ENCODE results near the gene CYP4F22.
A peak's percentile ranks its signal among the peaks of the same experiment; 100 is the strongest.

Gene CYP4F22

GRCh38 chr19:15540435-15540834, 32.1 kb downstream of the CYP4F22 start:
- no peak for DNase-seq (ENCODE audit: low read depth)
- TF ChIP-seq, protein P1, sequence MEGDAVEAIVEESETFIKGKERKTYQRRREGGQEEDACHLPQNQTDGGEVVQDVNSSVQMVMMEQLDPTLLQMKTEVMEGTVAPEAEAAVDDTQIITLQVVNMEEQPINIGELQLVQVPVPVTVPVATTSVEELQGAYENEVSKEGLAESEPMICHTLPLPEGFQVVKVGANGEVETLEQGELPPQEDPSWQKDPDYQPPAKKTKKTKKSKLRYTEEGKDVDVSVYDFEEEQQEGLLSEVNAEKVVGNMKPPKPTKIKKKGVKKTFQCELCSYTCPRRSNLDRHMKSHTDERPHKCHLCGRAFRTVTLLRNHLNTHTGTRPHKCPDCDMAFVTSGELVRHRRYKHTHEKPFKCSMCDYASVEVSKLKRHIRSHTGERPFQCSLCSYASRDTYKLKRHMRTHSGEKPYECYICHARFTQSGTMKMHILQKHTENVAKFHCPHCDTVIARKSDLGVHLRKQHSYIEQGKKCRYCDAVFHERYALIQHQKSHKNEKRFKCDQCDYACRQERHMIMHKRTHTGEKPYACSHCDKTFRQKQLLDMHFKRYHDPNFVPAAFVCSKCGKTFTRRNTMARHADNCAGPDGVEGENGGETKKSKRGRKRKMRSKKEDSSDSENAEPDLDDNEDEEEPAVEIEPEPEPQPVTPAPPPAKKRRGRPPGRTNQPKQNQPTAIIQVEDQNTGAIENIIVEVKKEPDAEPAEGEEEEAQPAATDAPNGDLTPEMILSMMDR (IDR thresholded peaks at IDR 0.05; ENCODE audit: low read length, missing control alignments): no peak
- H3K4me3 ChIP-seq (replicated peaks; ENCODE audit: low read depth, low read length): no peak overlapping the region

DNA sequence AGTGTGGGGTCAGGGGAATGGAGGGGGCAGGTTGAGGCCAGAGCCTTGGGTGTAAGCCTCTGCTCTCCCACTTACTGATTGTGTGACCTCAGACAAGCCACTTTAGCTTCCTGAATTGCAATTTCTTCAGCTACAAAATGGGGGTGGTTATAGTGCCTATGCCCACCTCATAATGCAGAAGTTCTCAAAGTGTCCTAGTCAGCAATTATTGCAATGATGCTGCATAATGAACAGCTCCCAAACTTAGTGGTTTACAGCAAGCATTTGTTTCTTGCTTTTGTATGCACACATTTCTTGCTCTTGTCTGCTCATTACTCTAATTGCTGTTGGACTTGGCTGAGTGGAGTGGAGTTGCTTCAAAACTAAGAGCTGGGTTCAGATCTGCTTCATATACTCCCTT, 36.0 kb downstream of the CYP4F22 start:
- TF ChIP-seq, protein P1 (IDR thresholded peaks at IDR 0.05; ENCODE audit: low read length, missing control alignments): no peak
- no peak overlapping the region for H3K4me3 ChIP-seq (replicated peaks; ENCODE audit: low read depth, low read length)
- DNase-seq (ENCODE audit: low read depth): no peak

DNA sequence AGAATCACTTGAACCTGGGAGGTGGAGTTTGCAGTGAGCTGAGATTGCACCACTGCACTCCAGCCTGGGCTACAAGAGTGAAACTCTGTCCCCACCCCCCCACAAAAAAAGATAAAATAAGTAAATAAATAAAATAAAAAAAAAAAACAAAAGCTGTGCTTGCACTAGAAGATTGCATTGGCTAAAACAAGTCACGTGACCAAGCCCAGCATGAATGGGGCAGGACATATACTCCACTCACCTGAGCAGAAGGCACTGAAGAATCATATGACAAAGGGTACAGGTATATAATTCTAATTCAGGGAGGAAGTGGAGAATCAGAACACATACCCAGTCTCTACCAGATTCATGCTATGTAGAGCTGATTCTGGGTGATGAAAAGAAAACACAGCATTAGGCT, 36.6 kb downstream of the CYP4F22 start:
- no peak overlapping the region for H3K4me3 ChIP-seq (replicated peaks; ENCODE audit: low read depth, low read length)
- TF ChIP-seq, protein P1 (IDR thresholded peaks at IDR 0.05; ENCODE audit: low read length, missing control alignments): no peak
- no peak for DNase-seq (ENCODE audit: low read depth)

DNA sequence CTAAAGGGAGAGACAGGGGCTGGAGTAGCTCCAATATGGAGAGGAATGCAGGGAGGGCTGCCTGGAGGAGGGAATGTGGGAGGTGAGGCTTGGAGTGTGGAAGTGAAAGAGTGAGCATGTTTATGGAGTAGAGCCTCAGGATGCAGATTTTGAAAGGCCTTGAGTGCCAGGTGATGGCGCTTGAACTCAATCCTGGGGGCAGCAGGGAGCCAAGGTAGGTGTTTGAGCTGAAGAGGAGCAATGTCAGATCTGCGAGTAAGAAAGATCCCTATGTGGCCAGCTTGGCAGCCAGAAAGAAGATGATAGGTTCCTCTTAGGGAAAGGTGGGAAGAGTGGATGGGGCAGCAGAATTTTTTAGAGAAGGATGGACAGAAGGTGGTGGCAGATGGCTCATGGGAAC, 40.3 kb downstream of the CYP4F22 start:
- no peak for DNase-seq (ENCODE audit: low read depth)
- TF ChIP-seq, protein P1 (IDR thresholded peaks at IDR 0.05; ENCODE audit: low read length, missing control alignments): no peak
- no peak overlapping the region for H3K4me3 ChIP-seq (replicated peaks; ENCODE audit: low read depth, low read length)

- H3K4me3 ChIP-seq (replicated peaks; ENCODE audit: low read depth, low read length): no peak overlapping the region
- no peak for DNase-seq (ENCODE audit: low read depth)
- TF ChIP-seq, protein P1 (IDR thresholded peaks at IDR 0.05; ENCODE audit: low read length, missing control alignments): no peak
Measured at GRCh38 chr19:15549581-15549980, 41.3 kb downstream of the CYP4F22 start.

GRCh38 chr19:15550273-15550672, 41.9 kb downstream of the CYP4F22 start:
- H3K4me3 ChIP-seq (replicated peaks; ENCODE audit: low read depth, low read length): no peak overlapping the region
- no peak for DNase-seq (ENCODE audit: low read depth)
- TF ChIP-seq, protein P1 (IDR thresholded peaks at IDR 0.05; ENCODE audit: low read length, missing control alignments): no peak

DNA sequence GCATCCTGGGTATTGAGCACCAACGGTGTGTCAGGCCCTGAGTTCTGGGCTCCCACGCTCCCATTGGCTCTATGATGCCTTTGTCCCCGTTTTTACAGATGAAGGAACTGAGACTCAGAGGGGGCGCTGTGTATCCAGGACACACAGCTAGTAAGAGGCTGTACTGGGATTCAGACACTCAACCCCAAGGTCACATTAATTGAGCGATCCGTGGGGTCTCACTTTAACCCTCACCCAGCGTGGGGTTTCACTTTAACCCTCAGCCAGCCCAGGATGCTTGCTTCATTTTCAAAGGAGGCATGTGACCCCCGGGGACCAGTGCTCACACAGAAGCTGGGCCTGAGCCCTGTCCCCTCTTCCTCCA, 42.6 kb downstream of the CYP4F22 start:
- no peak for DNase-seq (ENCODE audit: low read depth)
- TF ChIP-seq, protein P1 (IDR thresholded peaks at IDR 0.05; ENCODE audit: low read length, missing control alignments): peak; percentile 11
- H3K4me3 ChIP-seq (replicated peaks; ENCODE audit: low read depth, low read length): peak overlapping the region; percentile 14

All from fibroblast of pulmonary artery (primary cell).